GM23248 (cell line): Measurements from ENCODE around the gene NEU2.

ENCODE experiments used
- EZH2 ChIP-seq: fragments of 200-600 bp; sonication (generic); IDR thresholded peaks from 2 replicates; pipeline ENCODE4 v1.6.1; 2018; ENCODE audit warnings: antibody characterized with exemption, mild to moderate bottlenecking; ENCODE audit not compliant: insufficient read depth, poor library complexity, severe bottlenecking
- EZH2phosphoT487 ChIP-seq: fragments of 200-600 bp; sonication (generic); IDR thresholded peaks from 2 replicates; pipeline ENCODE4 v1.6.1; 2018; ENCODE audit warnings: antibody characterized with exemption, moderate library complexity, mild to moderate bottlenecking, low read depth; ENCODE audit not compliant: insufficient read depth

DNA sequence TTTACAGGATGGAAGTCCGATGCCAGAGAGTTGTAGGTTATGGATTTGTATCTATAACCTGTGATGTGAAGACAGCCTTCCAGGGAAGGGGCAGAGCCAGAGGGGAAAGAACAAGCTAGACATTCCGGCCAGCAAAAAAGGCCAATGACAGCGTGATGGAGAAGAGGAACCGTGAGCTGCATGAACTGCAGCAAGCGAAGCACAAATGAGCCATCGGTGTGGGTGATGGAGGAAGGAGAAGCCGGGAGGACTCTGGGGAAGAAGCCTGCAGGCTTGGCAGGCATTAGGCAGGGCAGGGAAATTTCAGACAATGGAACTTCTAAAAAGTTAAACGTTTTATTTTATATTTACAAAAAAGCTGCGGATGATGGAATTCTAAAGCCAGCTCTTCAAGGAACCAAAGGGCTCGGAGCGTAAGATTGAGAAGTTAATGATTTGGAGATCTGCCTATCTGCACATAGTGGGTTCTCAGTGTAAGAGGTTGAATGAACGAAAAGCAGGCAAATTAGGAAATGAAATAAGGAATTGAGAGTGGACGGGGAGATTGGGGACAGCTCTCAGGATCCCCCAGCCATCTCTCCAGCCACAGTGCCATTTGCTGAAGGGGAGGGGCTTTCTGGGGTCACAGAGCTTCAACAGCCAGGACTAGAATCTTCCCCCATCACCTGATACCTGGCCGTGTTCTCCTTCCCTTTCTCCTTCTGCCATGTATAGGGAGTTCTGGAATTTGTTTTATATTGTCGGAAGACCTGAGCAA, 47.8 kb upstream of the NEU2 start:
- no peak for TF ChIP-seq EZH2
- no peak for TF ChIP-seq EZH2phosphoT487
